ENCODE results near the gene ZNF519.
"Not testable (repeated sequence)": the region's sequence is repeated elsewhere in the genome, so short reads cannot be mapped to it uniquely, and the experiment has no call there.

ZNF519 gene

GRCh38 chr18:14147935-14148865, 16.0 kb upstream of the ZNF519 start:
- not testable (repeated sequence) for DNase-seq (ENCODE audit: low spot score)

- DNase-seq (ENCODE audit: low spot score) = not testable (repeated sequence)
Measured at GRCh38 chr18:14146771-14147170, 14.5 kb upstream of the ZNF519 start.

- not testable (repeated sequence) for DNase-seq (ENCODE audit: low spot score)
Measured at GRCh38 chr18:14145581-14146338, 13.5 kb upstream of the ZNF519 start.

- DNase-seq (ENCODE audit: low spot score) = not testable (repeated sequence)
Measured at GRCh38 chr18:14145021-14145420, 12.8 kb upstream of the ZNF519 start.

- DNase-seq (ENCODE audit: low spot score) = no peak
Measured at GRCh38 chr18:14144628-14144895, 12.3 kb upstream of the ZNF519 start.

- not testable (repeated sequence) for DNase-seq (ENCODE audit: low spot score)
Measured at GRCh38 chr18:14143871-14144627, 11.8 kb upstream of the ZNF519 start.

GRCh38 chr18:14143396-14143795, 11.2 kb upstream of the ZNF519 start:
- DNase-seq (ENCODE audit: low spot score) = not testable (repeated sequence)

- not testable (repeated sequence) for DNase-seq (ENCODE audit: low spot score)
Measured at GRCh38 chr18:14142177-14142576, 9.9 kb upstream of the ZNF519 start.

GRCh38 chr18:14139583-14139982, 7.3 kb upstream of the ZNF519 start:
- not testable (repeated sequence) for DNase-seq (ENCODE audit: low spot score)

GRCh38 chr18:14137971-14138370, 5.7 kb upstream of the ZNF519 start:
- not testable (repeated sequence) for DNase-seq (ENCODE audit: low spot score)

- not testable (repeated sequence) for DNase-seq (ENCODE audit: low spot score)
Measured at GRCh38 chr18:14131696-14132270, 452 bp downstream of the ZNF519 start.

- DNase-seq (ENCODE audit: low spot score) = not testable (repeated sequence)
Measured at GRCh38 chr18:14130804-14131203, 1.4 kb downstream of the ZNF519 start.

- no peak for DNase-seq (ENCODE audit: low spot score)
Measured at GRCh38 chr18:14124689-14125088, 7.5 kb downstream of the ZNF519 start.

GRCh38 chr18:14122097-14122496, 10.1 kb downstream of the ZNF519 start:
- no peak for DNase-seq (ENCODE audit: low spot score)

GRCh38 chr18:14120926-14121325, 11.3 kb downstream of the ZNF519 start:
- DNase-seq (ENCODE audit: low spot score) = no peak

GRCh38 chr18:14117606-14118005, 14.6 kb downstream of the ZNF519 start:
- no peak for DNase-seq (ENCODE audit: low spot score)

GRCh38 chr18:14106906-14107305, 25.3 kb downstream of the ZNF519 start:
- no peak for DNase-seq (ENCODE audit: low spot score)

GRCh38 chr18:14104906-14105748, 27.1 kb downstream of the ZNF519 start:
- no peak for DNase-seq (ENCODE audit: low spot score)

- DNase-seq (ENCODE audit: low spot score) = no peak
Measured at GRCh38 chr18:14104201-14104600, 28.0 kb downstream of the ZNF519 start.

GRCh38 chr18:14100503-14101286, 31.5 kb downstream of the ZNF519 start:
- DNase-seq (ENCODE audit: low spot score) = no peak
